Right renal pelvis (tissue), 4 donors: ENCODE results near the gene EXPH5. TPM values are rescaled to one million over a fixed set of nuclear protein-coding genes. Genes with fewer than 3 reads are reported as not detected.
A peak's percentile ranks its signal among the peaks of the same experiment; 100 is the strongest.
"Not testable (repeated sequence)": the region's sequence is repeated elsewhere in the genome, so short reads cannot be mapped to it uniquely, and the experiment has no call there.

Experiments used
- DNase-seq, 4 donors: peaks; one replicate each; pipeline ENCODE4 v3.0.0-alpha.2; 2013; ENCODE audit warnings: low read depth in 4 of 4, low spot score in 3 of 4, missing footprints in 1 of 4
- polyA plus RNA-seq, 4 donors: library from polyadenylated mRNA; unstranded; fragments of 120-200 nt; gene quantifications; one replicate each; pipeline ENCODE4 v1.2.1, GENCODE V29; 2013; ENCODE audit not compliant: insufficient read length in 4 of 4

EXPH5 gene, protein sequence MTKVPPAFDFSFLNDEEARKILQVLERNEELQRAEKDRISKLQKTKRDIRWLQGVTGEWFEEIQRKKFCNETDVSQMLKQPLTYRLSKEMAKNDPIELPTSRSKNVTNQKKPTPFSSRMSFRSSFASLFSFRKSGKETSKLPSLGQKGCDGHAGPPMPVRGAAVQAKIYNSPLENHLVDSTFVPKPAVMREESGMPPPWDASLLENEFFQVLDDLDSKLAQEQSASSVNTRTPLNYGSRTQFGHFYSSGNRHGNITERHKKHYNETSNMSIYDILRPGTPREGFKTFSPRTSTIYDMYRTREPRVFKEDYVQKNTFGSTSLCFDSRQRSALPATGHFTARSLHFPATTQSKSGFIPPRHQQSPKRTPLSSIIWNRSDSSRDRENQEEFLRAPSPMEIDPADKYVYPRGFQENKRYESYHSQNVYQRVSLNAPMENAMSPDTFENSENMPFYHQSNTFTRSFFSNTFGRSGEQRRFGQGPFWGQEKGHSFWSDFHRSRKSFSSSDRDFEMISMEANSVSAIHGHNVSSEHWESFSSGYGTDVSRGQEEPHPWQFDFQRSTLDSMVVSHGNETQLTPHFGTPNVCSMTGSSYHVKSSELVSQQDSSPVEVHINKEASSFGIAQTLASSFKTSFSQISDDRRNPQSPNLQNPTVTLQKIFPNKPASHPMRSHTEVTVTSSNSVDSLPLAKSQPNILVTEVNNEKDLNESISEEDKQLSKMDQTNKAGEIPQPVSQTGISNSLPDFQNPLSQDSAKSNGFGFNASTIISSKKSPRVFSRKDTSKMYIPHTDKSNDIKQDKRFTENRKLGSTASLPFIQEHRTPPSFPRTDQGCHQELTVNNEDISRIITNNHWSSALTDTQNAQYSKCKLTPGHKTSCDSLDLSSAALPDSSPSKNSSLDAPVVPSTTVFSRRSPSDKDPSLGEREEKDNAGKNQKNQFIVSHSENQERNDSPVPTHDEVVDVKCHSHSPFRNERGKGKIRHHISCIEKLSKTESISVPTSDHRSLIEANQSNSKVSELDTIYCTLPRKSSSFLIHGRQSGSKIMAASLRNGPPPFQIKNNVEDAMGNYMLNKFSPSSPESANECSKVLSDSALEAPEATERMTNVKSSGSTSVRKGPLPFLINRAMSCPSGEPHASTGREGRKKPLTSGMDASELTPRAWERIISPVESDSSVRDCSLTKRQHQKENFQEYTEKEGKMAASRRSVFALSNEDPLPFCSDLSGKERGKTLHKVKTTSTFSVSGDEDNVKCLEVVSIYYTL (N-terminal part only)
- 1 to 10 TPM; 2.7 to 4.2 (median 3.4) TPM for polyA plus RNA-seq

DNA sequence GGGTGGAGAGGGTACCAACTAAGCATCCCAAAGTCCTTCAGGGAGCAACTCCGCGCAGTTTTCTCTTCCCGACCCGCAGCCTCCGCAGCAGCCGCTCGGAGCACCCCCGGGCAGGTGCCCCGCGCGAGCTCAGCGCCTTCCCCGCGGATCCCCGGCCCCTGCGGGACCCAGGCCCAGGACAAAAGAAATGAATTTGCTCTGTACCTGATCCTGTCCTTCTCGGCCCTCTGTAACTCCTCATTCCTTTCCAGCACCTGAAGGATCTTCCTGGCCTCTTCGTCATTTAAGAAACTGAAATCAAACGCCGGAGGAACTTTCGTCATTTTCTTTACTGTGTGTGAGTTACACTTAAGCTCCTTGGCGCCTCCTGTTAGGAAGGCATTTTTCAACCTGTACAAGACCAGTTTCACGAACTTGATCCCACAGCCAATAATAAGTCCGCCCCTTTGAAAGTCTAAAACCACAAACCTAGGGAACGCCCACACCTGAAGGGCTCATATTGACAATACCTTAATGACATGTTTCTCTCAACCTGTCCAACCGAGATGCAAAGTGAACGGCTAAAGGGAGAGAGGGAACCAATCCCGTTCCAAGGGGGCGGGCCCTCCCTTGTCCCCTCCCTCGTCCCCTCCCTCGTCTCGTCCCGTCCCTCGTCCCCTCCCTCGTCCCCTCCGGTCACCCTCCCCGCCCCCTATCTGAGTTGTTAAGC, at the start of gene EXPH5:
Gene EXPH5 (minus strand): TSS at position 555 of the 709 bp plus-strand sequence. CDS start 232 bp downstream, at position 323.
- peak; percentile 75 to 88 (median 83) for DNase-seq

DNA sequence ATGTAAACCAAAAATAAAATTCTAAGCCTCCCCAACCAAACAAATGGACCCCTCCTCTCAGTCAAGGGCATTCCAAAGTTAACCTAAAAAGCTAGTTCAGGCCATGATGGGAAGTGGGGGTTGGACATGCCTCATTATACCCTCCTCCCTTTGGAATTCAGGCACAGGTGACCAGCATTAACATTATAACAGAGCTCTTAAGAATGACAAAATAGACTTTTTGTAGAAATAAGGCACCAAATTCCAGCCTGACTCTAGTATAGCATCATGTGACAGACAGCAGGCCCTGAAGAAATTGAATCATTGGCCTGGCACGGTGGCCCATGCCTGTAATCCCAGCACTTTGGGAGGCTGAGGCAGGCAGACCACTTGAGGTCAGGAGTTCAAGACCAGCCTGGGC, 48.2 kb upstream of the EXPH5 start:
- not testable (repeated sequence) for DNase-seq

- DNase-seq = no peak
Observed at GRCh38 chr11:108639146-108639545, 45.6 kb upstream of the EXPH5 start.

GRCh38 chr11:108636222-108636621, 42.7 kb upstream of the EXPH5 start:
- DNase-seq = no peak

DNA sequence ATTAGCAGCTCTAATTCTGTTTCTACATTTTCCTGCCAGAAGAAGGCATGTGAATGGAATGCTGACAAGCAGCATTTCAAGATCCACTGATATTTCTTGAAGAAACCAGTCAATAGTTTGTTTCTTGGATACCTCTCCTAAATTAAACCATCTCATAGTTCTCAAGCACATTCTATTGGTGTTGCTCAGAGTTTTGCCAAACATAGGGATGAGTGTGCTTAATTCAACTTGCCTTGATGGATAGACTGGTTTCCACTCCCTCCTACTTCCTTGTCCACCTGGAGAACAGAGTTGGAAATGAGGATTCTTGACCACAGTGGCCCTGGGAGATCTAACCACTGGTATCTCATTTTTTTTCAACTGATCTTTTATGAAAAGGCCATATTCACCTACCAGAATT, 41.5 kb upstream of the EXPH5 start:
- DNase-seq = no peak

- no peak for DNase-seq
Observed at GRCh38 chr11:108632041-108632704, 38.6 kb upstream of the EXPH5 start.

- no peak for DNase-seq
Observed at GRCh38 chr11:108629274-108629673, 35.7 kb upstream of the EXPH5 start.

DNA sequence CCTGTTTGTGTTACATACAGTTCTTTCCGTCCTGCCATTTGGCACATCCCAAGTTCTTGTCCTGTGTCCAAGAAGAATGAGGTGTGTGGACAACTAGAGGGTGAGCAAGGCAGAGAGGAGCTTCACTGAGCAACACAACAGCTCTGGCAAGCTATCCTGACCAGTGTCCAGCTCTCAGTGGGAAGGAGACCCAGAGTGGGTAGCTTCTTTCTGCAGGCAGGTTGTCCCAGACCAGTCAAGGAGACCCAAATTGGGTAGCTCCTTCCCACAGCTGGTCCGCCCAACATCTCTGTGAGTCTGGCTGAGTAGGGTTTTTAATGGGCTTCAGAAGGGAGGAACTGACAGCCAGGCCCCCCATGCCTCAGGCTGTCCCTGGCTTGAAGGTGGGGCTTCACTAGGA, 35.2 kb upstream of the EXPH5 start:
- no peak for DNase-seq

DNA sequence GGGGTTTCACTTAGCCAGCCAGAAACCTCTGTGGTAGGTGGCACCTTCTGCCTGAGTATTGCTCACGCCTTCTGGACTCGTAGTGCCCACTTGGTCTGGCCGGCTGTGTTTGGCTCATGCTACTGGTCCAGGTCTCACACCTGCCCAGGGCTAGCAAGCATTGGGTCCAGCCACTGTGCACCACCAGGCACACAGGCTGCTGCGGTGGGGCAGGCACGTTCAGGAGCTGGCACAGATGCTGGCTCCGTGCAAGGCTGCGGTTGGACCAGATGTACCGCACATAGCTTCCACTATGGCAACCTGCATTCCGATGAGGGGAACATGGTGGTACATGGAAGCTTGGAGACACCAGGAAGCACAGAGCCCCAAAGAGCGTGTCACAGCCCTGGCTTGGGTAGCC, 34.8 kb upstream of the EXPH5 start:
- DNase-seq = no peak

DNA sequence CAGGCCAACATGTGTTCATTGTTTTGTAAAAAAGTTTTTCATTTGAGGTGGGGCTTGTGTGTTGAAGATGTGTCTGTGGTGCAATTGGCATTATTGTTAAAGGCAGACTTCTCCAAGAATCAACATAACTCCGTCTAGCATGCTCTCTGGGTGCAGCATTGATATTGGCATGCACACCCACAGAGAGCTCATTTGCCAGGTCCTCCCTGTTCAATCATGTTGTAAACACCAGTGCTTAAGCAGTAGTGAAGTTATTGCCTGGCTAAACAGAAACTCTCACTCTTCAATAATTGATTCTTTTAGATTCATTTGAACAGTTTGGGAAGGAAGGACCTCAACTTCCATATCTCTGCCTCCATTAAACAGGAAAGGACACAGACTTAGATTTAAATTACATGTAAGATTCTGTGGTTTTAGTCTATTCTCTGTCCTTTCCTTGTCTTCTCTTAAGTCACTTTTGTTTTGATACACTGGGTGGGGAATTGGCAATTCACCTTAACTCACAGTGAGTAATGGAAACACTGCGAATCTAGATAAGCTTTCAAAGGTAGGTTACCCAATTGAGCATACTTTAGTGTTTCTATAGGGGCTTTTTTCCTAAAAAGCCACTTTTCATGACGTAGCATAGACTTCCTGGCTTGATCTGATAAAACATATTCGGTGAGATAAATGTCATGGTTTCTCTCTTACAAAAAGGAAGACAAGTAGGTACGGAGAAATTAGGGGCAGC, 30.8 kb upstream of the EXPH5 start:
- DNase-seq = no peak

DNA sequence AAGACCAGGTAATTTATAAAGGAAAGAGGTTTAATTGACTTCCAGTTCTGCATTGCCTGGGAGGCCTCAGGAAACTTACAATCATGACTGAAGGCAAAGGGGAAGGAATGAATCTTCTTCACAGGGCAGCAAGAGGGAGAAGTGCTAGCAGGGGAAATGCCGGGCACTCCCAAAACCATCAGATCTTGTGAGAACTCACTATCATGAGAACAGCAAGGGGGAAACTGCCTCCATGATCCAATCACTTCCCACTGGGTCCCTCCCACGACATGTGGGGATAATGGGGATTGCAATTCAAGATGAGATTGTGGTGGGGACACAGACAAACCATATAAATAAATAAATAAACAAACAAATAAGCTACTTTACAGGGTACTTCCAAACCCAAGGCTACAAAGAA, 28.8 kb upstream of the EXPH5 start:
- no peak for DNase-seq

DNA sequence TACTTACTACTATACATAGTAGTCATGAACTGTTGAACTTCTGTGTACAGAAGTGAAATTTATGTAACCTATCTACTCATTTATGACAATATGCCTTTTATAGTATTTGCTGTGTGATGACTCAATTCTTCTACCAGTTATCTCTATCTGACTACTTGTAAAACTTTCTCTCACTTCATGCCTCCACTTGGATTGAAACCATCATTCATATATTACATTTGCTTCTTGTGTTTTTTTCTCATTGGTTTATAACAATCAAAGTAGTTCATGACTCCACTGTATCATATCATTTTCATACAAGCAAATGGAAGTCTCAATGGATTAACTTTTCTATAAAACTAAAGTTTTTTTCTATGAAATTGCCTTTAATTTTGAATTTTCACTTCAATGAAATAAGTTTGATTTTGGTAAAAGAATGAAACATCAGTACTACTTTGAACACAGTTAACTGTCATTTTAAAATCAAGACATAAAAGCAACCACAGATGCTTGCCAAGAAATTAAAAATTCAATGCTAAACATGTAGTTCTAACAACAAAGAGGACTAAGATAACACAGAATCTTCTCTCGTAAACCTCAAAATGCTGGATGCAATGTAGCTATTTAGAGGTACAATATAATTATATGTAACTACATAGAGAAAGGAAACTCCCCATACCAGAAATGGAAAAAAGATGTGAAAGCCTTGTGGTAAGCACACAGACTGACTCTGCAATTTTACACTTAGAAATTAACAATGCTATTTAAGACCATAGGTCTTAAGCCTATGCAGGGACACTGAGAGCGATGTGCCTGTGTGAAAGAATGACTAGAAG, 27.6 kb upstream of the EXPH5 start:
- no peak for DNase-seq

DNA sequence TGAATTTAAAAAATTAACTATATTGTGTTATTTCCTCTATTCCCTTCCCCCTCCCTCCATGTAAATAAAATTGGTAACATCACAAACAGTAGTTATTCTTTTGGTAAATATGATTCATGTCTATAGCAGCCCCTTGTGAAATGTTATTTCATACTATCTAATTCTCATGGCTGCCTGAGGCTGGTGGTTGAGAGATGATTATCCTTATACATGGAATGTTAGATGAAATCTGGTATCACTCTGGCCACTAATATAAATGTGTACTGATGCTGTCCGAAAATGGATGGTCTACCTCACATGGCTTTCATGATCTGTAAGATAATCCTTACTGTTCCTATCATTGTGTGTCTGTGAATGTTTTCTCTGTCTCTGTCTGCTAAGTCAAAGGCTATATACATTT, 25.0 kb upstream of the EXPH5 start:
- DNase-seq = no peak

GRCh38 chr11:108617055-108617454, 23.5 kb upstream of the EXPH5 start:
- DNase-seq = no peak

DNA sequence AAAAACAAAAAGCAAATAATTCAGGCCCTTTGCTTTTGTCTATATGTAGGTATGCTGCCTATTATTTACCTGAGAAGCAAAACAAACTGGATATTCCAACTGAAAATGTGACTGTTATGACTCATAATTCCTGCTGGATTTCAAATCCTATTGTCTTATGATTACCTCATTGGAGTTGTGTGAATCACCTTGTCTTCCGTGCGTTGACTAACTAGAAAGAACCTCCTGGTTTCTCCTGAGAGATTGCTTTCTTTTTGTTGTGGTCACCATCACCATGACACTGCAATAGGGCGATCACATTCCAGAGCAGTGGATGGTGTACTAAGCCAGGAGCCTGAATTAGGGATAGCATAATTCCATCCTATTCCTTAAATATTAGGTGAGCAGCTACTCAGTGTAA, 23.0 kb upstream of the EXPH5 start:
- DNase-seq = no peak

DNA sequence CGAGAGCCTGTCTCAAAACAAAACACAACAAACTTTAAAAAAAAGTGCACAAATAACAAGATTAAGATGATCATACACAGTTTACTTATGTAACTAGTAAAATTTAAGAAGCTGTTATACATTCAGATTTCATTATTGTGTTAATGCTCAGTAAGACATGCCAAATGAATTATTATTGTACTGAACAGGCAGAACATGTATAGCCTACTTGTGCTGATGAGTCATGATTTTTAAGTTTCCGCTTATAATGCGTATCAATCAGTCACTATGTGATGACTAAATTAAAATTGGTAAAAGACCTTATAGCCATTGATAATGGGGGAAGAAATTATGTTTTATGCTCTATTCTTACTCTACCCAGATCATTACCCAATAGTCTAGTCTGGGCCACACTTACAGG, 20.5 kb upstream of the EXPH5 start:
- no peak for DNase-seq

DNA sequence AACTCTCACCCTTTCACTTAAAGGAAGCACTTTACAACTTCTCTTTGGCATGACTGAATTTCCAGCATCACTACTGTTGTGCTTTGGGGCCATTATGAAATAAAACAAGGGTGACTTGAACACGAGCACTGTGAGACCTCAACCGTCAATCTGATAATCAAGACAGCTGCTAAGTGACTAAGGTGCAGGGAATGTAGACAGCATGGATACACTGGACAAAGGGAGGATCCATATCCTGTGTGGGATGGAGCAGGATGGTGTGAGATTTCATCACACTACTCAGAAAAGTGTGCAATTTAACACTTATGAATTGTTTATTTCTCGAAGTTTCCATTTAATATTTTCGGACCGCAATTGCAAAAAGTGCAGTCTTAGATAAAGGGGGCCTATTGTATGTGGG, 16.1 kb upstream of the EXPH5 start:
- DNase-seq = no peak

DNA sequence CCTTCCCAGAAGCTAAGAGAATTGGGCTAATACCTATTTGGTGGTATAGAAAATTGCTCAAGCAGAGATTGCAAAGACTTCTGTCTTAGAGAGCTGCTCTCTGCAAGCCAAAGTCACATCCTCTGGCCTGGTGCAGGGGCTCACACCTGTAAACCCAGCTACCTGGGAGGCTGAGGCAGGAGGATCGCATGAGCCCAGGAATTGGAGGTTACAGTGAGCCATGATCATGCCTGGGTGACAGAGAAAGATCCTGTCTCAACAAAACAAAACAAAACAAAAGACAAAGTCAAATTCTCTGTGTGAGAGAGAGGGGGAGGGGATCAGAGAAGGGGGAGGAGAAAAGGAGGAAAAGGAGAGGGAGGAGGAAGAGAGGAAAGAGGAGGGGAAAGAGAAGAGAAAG, 15.0 kb upstream of the EXPH5 start:
- no peak for DNase-seq
